HG03469 (cell line): Measurements from ENCODE around the gene SLCO4A1.
"Not testable (repeated sequence)": the region's sequence is repeated elsewhere in the genome, so short reads cannot be mapped to it uniquely, and the experiment has no call there.

Experiments
- ATAC-seq: cut with Tn5 transposase; IDR thresholded peaks from one replicate; pipeline ENCODE4 v1.9.1; 2021; ENCODE audit warnings: mild to moderate bottlenecking, moderate library complexity, moderate number of reproducible peaks; ENCODE audit not compliant: unreplicated experiment

The SLCO4A1 gene

GRCh38 chr20:62679978-62680589 is 37.8 kb downstream of the SLCO4A1 start:
- no peak for ATAC-seq

- ATAC-seq: no peak
Measured at GRCh38 chr20:62682912-62683517, 40.7 kb downstream of the SLCO4A1 start.

- ATAC-seq: not testable (repeated sequence)
Measured at GRCh38 chr20:62683660-62684322, 41.5 kb downstream of the SLCO4A1 start.

GRCh38 chr20:62684981-62685380 is 42.7 kb downstream of the SLCO4A1 start:
- no peak for ATAC-seq

GRCh38 chr20:62685781-62686555 is 43.7 kb downstream of the SLCO4A1 start:
- ATAC-seq: no peak

- ATAC-seq: no peak
Measured at GRCh38 chr20:62686869-62687830, 44.8 kb downstream of the SLCO4A1 start.

- ATAC-seq: no peak
Measured at GRCh38 chr20:62688083-62688482, 45.8 kb downstream of the SLCO4A1 start.

- ATAC-seq: no peak
Measured at GRCh38 chr20:62688855-62689460, 46.7 kb downstream of the SLCO4A1 start.

GRCh38 chr20:62689861-62690260 is 47.6 kb downstream of the SLCO4A1 start:
- no peak for ATAC-seq

GRCh38 chr20:62690261-62690820 is 48.0 kb downstream of the SLCO4A1 start:
- ATAC-seq: no peak

- no peak for ATAC-seq
Measured at GRCh38 chr20:62691487-62691886, 49.2 kb downstream of the SLCO4A1 start.

- ATAC-seq: no peak
Measured at GRCh38 chr20:62692176-62692575, 49.9 kb downstream of the SLCO4A1 start.

GRCh38 chr20:62692801-62693523 is 50.7 kb downstream of the SLCO4A1 start:
- no peak for ATAC-seq

- ATAC-seq: no peak
Measured at GRCh38 chr20:62693524-62693922, 51.2 kb downstream of the SLCO4A1 start.

- no peak for ATAC-seq
Measured at GRCh38 chr20:62694106-62694505, 51.8 kb downstream of the SLCO4A1 start.

- ATAC-seq: no peak
Measured at GRCh38 chr20:62694868-62695267, 52.6 kb downstream of the SLCO4A1 start.

GRCh38 chr20:62695448-62696414 is 53.4 kb downstream of the SLCO4A1 start:
- no peak for ATAC-seq

GRCh38 chr20:62696434-62696957 is 54.2 kb downstream of the SLCO4A1 start:
- ATAC-seq: no peak
